ENCODE data around the gene C6orf62.

DNA sequence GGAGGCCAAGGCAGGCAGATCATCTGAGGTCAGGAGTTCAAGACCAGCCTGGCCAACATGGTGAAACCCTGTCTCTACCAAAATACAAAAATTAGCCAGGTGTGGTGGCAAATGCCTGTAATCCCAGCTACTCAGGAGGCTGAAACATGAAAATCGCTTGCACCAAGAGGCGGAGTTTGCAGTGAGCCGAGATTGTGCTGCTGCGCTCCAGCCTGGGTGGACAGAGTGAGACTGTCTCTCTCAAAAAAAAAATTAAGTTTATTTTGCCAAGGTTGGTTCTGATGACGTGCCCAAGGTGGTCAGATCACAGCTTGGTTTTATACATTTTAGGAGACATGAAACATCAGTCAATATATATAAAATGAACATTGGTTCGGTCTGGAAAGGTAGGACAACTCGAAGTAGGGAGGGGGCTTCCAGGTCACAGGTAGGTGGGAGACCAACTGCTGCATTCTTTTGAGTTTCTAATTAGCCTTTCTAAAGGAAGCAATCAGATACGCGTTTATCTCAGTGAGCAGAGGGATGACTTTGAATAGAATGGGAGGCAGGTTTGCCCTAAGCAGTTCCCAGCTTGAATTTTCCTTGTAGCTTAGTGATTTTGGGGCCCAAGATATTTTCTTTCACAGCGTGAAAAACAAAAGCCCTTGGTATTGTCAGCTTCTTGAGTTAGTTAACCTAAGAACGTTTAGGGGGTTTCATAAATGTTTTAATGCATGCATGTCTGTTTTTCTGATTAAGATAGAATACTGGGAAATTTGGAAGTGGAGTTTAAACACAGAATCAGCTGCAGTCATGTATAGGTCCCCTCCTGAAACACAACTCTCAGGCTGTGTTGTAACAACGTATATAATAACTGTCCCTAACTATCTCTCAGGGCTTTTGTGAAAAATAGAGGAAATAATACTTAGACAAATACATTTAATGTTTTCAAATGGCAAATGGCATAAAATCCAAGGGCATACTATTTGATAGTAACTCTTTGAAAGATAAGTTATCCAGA, 35.4 kb downstream of the C6orf62 start:
- TF ChIP-seq, protein P1, sequence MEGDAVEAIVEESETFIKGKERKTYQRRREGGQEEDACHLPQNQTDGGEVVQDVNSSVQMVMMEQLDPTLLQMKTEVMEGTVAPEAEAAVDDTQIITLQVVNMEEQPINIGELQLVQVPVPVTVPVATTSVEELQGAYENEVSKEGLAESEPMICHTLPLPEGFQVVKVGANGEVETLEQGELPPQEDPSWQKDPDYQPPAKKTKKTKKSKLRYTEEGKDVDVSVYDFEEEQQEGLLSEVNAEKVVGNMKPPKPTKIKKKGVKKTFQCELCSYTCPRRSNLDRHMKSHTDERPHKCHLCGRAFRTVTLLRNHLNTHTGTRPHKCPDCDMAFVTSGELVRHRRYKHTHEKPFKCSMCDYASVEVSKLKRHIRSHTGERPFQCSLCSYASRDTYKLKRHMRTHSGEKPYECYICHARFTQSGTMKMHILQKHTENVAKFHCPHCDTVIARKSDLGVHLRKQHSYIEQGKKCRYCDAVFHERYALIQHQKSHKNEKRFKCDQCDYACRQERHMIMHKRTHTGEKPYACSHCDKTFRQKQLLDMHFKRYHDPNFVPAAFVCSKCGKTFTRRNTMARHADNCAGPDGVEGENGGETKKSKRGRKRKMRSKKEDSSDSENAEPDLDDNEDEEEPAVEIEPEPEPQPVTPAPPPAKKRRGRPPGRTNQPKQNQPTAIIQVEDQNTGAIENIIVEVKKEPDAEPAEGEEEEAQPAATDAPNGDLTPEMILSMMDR (IDR thresholded peaks at IDR 0.05), result no peak
- no peak for TF ChIP-seq POLR2A (IDR thresholded peaks at IDR 0.05)
